GM21717 (cell line): Measurements from ENCODE around the gene POLH.
A peak's percentile ranks its signal among the peaks of the same experiment; 100 is the strongest.

Experiments
- ATAC-seq: cut with Tn5 transposase; IDR thresholded peaks from one replicate; pipeline ENCODE4 v1.9.1; 2021; ENCODE audit warnings: mild to moderate bottlenecking, moderate library complexity; ENCODE audit not compliant: unreplicated experiment

Gene POLH

DNA sequence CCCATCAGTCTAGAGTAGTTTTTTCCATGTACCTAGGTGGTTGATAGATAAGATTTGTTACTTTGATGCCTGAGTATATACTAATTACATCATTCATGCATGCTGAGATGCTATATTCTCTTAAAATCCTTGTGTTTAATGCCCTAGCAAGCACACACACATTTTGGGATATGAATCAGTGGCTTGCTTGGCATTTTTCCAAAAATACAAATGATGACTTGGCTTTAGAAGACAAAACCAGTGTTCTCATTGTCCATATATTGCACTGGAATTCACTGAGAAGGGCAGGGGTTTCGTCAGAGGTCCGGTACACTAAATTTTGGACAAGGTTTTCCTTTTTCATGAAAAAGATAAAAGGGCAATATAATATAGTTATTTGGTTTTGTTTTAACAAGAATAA is 28.2 kb downstream of the POLH start:
- ATAC-seq = no peak

DNA sequence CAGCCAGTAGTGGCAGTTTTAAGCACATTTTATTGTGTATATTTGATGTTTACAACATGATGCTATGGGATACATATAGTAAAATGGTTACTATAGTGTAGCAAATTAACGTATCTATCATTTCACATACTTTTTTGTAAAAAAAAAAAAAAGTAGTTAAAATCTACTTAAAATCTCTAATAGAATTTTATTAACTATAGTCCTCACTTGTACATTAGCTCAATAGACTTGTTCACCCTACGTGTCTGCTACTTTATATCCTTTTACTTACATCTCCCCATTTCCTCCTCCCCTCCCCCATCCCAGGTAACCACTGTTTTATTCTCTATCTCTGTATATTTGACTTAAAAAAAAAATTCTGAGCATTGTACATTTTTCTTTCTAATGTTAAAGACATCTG is 30.0 kb downstream of the POLH start:
- ATAC-seq = no peak

DNA sequence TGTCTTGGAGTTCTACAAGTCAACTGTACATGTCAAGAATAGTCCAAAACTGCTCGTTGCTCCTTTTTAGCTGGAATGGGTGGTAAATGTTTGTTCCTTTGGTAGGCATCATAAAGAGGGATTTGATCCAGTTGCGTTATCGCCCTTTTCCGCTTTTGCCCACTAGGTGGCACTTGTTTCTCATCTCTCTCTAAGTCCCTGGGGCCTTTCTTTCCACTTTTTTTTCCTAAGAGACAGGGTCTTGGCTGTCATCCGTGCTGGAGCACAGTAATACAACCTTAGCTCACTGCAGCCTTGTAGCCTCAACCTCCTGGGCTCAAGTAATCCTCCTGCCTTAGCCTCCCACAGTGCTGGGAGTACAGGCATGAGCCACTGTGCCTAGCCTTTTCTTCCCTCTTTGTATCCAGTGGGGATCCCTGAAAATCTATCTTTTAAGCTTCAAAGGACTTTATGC is 32.4 kb downstream of the POLH start:
- no peak for ATAC-seq

DNA sequence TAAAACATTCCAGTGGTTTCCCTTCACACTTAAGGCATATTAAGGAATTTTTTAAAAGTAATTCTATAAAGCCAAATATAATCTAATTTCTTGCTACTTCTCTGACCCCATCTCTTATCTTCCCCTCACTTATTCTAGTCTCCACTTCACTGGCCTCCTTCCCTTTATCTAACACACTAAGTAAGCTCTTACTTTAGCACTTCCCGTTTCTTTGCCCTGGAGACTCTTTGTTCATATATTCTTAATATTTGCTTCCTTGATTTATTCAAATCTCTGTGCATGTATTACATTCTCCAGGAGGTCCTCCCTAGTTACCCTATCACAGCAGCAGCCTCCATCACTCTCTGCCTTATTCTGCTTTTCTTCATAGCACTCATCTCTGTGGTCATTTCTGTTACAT is 32.8 kb downstream of the POLH start:
- ATAC-seq = no peak

DNA sequence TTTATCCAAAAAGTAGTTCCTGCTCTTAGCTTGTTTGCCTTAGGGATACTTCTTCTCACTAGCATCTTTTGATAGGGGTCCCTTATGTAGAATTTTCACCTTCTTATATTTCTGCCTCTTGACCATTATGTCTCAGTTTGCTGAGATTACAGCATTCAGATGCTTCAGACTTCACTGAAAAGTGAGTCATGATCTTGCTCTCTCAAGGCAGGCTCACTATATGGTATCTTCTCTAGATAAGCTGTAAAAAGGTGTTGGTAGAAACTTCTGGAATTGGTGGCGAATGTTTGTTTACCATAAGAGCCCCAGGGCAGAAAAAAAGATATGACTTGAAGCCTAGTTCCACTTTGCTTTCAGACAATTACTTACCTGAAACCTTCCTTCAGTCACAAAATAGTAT is 33.4 kb downstream of the POLH start:
- no peak for ATAC-seq

DNA sequence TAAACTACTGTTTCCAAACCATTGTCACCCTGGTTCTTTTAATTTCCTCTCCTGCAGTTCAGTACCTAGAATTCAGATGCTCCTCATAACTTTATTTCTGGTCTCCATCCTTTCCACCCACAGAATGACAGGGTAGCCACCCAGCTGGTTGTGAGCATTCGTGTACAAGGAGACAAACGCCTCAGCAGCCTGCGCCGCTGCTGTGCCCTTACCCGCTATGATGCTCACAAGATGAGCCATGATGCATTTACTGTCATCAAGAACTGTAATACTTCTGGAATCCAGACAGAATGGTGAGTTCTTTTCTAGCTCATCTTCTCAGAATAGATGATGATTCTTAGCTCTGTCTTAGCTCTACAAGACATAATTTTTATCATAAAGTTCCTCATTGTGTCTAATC is 34.4 kb downstream of the POLH start:
- ATAC-seq = no peak

DNA sequence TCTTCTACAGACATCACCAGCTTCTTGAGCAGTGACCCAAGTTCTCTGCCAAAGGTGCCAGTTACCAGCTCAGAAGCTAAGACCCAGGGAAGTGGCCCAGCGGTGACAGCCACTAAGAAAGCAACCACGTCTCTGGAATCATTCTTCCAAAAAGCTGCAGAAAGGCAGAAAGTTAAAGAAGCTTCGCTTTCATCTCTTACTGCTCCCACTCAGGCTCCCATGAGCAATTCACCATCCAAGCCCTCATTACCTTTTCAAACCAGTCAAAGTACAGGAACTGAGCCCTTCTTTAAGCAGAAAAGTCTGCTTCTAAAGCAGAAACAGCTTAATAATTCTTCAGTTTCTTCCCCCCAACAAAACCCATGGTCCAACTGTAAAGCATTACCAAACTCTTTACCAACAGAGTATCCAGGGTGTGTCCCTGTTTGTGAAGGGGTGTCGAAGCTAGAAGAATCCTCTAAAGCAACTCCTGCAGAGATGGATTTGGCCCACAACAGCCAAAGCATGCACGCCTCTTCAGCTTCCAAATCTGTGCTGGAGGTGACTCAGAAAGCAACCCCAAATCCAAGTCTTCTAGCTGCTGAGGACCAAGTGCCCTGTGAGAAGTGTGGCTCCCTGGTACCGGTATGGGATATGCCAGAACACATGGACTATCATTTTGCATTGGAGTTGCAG is 37.9 kb downstream of the POLH start:
- ATAC-seq = no peak

DNA sequence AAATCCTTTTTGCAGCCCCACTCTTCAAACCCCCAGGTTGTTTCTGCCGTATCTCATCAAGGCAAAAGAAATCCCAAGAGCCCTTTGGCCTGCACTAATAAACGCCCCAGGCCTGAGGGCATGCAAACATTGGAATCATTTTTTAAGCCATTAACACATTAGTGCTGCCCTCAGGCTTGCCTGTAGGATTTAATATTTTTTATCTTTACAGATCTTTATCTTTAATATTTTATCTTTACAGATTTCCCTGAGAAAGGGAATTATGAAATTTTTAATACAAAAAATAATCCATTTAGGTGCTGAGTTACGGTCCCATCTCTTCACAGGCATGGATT is 38.4 kb downstream of the POLH start:
- no peak for ATAC-seq

DNA sequence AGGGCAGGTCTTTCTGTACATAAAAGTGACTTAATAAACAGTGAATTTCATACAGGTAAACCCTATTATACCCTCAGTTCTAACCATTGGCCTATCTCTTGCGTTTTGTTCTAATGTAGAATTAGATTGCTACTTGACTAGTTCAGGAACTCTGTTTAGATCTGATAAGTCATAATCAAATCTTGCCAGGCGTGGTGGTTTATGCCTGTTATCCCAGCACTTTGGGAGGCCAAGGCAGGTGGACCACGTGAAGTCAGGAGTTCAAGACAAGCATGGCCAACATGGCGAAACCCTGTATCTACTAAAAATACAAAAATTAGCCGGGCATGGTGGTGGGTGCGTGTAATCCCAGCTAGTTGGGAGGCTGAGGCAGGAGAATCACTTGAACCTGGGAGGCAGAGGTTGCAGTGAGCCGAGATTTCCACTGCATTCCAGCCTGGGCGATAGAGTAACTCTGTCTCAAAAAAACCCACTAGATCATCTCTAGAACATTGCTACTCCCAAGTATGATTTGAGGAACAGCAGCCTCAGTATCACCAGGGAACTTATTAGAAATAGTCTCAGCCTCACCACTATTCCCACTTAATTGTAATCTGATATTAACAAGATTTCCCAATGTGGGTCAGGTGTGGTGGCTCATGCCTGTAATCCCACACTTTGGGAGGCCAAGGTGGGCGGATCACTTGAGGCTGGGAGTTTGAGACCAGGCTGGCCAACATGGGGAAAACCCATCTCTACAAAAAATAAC is 40.9 kb downstream of the POLH start:
- ATAC-seq = no peak

DNA sequence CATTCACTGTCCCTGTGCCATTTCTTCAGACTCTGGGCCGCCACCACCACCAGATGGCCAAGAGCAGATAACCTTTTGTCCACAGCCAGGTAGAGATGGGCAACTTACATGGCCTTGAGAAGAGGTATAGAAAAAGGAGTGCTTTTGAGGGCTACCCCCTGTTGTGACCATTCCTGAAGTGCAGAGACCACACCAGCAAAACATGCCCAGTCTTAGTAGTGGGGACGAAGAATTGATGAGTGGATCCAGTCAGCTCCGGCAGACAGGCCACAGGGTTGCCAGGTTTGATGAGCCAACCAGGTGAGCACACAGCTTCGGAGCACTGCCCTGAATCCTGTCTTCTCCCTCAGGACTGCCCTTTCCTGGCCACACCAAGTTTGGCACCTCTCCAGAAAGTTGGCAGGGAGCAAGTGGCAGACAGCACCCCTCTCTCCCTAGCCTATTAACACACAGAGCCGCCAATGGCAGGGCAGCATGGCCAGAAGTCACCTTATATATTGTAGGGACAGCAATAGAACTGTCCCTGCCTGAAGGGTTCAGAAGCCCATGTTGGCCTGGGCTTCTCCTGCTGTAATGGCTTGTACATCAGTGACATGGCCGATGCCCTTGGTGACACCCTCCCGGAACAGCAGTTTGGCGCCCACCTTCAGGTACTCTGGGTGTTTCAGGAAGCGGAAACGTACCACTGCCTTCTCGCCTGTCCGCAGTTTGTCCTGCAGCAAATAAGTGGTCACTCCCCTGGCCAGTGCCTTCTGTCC is 45.3 kb downstream of the POLH start:
- ATAC-seq = no peak

DNA sequence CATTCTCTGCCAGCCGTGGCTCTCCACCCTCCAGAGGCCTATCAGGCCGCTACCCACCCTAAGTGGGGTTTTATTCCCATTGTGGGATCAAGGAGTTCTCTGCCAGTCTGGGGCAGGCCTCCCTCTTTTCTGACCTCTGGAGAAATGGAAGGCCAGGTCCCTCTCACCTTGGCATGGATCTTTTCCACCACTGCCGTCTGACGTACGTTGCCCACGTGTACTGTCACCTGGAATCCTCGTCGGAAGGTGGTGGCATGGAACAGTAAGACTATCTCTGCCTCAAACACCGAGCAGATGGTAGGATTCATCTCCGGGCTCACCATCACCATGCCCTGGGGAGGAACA is 45.8 kb downstream of the POLH start:
- ATAC-seq = no peak

DNA sequence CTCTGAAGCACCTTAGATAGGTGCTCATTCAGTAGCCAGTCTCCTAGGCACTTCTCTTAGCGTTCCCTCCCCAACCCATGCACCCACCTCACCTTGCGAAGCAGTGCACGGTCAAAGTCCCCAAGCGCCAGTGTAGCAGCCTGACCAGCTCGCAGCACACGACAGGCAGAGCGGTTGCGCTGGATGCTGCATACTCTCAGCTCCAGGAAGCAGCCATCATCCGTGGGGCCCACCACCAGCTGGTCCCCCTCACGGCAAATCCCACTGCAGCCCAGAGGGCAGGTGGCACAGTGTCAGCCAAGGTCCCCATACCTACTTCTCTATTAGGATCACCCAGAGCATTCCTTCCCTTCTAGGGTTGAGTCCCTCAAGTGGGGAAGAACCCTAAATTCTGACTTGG is 46.6 kb downstream of the POLH start:
- ATAC-seq = no peak

DNA sequence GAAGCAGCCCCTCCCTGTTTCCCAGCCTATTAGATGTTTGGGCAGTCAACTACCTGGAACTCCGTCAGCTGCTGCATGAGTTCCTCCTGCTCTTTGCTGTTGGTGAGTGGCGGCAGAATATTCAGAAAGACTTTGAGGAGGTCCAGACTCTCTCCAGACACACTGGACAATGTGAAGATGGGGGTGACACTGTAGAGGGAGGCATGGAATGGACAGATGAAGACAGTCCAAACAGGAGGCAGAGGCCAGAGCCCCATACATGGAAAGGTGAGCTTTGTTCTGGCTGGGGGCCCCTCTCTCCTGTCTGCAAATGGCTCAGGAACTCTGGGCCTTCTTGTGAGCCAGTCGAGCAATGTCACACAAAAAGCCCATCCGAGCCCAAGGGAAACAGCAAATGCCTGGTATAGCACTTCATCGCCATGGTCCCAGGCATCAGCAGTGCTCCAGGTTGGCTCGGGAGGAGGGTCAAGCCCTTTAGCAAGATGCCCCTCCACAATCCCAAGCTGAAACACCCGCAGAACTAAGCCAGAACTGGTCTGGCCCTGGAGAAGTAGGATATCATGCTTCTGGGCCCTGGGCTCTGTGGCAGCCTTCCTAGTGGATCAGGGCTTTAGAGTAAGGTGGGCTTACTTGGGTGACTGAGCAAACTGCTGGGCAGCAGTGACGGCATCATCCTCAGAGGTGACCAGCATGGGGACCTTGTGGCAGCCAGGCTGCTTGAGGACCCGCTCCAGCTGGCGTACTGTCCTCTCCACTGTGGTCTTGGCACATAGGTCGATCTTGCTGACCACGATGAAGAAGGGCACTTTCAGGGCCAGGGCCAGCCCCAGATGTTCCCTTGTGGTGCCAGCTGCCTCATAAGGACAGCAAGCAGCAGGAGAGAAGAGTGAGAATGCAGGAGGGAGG is 48.1 kb downstream of the POLH start:
- no peak for ATAC-seq

DNA sequence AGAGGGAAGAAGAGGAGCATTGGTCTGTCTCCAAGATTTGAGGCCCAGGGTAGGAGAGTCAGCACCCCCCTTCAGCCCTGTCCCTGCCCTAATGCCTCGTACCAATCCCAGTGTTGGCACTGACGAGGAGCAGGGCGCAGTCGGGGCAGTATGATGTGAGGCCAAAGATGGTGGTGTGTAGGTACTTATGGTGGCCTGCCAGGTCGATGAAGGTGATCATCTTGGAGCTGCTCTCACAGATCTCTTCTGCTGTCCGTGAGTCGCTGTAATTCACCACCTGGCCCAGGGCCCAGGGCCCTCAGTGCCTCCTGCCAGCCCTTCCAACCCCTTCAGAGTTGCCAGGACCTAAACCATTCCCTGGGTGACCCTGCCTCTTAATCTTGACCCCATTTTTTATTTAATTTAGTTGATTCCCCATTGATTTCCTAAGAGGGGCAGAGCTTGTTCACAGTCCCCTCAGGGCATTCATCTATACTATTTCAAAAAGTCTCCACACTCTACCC is 48.9 kb downstream of the POLH start:
- no peak for ATAC-seq

DNA sequence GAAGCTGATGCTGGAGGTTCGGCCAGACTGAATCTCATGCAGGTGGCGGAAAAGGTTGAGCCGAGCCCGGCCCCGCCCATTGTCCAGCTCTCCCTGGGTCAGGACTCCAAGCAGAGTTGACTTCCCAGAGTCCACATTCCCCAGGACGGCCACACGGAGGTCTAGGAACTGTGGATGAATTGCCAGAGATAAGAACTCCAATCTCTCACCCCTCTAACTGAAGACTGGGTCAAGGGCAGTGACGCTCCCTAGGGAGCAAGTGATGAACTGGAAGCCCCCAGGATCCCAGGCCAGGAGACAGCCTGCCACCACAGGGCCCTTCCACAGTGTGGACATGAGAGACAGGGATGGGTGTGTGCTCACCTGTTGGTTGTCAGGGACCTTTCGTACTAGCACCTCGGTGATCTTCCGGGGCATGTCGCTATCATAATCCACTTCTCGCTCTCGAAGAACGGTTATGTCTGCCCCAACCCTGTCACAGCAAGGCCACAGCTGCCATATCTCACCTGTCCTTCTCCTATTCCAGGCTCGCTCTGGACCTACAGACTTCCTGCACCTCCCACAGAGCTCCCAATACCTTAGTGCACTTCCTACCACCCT is 49.5 kb downstream of the POLH start:
- ATAC-seq = no peak

DNA sequence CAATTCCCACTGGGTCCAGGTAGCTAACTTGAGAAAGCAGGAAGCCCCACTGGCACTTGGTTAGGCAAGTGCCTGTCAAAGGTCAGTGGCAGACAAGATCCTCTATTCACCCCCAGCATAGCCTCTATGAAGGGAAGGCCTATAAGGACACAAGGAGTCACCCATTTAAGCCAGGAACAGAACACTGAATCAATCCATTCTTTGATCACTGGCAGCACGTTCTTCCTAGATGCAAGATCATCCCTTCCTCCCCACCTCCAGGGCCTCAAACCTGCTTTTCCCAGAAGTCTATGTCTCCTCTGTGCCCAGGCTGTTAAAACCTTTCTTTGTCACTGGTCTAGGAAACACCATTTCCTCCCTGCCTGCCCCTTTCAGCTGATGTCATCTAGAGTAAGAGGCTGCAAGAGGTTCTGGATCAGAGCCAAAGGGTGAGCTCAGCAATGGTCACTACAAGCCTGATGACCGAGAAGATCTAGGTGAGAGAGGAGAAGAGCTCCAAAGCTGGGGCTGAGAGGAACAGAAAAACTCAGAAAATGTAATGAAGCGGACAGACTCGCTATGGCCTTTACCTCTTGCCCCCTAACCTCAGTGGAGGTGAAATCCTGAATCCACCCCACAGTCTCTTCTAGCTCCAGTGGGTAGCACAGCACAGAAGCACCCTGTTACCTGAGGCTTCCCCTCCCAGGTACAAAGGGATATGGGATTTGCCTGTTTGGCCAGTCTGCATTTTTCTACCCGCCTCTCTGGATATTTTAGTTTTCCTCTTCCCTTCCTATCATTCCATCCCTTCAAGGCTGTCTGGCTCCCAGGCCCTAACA is 51.2 kb downstream of the POLH start:
- ATAC-seq = no peak

DNA sequence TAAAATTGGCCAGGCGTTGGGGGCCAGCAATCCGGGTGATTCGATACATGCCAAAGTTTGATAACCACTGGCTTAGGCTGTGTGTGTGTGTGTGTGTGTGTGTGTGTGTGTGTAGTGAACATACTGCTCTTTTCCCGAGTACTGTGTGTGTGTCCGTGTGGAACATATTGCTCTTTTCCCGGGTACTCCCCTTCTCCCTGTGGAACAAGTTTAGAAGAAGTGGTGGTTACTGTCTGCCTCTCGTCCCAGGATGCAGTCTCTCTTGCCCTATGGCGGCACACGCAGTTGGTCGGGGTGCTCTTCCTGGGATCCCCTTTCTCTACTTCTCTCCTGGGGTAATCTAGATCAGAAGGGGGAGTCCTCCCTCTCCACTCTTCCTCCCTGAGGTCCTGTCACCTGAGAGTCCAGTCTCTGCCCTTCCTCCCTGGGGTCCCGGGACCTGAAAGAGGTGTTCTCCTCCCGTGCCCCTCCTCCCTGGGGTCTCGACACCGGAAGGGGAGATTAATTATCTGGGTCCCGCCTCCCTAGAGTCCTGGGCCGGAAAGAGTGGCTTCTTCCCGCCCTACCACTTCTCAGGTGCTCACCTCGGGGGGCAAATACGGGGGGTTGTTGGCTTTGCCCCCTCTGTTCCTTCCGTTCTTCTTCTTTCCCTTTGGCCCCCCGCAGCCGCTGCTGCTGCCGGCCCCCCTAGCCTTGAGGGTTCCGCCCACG is 52.6 kb downstream of the POLH start:
- ATAC-seq = no peak

DNA sequence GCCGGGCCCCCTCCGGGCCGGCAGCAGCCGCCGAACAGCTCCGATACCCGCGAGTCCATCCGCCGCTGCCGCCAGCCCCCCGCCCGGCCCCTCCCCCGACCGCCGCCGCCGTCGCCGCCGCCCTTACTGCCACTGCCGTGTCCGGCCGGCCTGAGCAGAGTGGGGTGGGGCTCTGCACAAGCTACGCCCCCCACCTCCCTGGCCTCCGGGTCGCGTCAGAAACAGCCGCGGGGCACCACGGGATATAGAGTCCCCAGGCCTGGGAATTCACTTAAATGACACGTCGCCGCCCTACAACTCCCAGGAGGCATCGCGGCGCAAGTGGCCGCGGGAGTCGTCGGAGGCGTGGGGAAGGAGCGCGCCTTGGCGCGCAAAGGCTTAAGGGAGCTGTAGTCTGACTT is 53.1 kb downstream of the POLH start, which contains the start of gene GTPBP2:
TSS of gene GTPBP2 (minus strand) at position 161 of the 401 bp plus-strand sequence. CDS start at position 59, 102 bp downstream.
- peak; percentile 76 for ATAC-seq
